ENCODE data around the gene RTEL1.

Gene RTEL1

GRCh38 chr20:63681609-63682142 is 23.6 kb downstream of the RTEL1 start:
- DNase-seq (ENCODE audit: low read depth, low spot score) = no peak
- Histone ChIP-seq H3K27me3 (ENCODE audit: control insufficient read depth, insufficient read depth, low read length) (no peaks in the 10 kb centered on the region), H3K36me3 (ENCODE audit: control insufficient read depth, insufficient read depth, low read length) (peaks cover 14% of the 10 kb centered on the region), H3K27ac (ENCODE audit: low read length) (no peak overlapping the region), H3K9me3 (ENCODE audit: control insufficient read depth, insufficient read depth, low read length) (no peaks in the 10 kb centered on the region), H3K4me3 (ENCODE audit: low read length) (no peak overlapping the region), H3K4me1 (ENCODE audit: control insufficient read depth, insufficient read depth, low read length) (peaks cover 2% of the 10 kb centered on the region; the same call in 1 of the 2 replicates)
- no CpG with 5 or more reads among the region's 13 CpGs for WGBS (ENCODE audit: insufficient coverage, insufficient read length)

DNA sequence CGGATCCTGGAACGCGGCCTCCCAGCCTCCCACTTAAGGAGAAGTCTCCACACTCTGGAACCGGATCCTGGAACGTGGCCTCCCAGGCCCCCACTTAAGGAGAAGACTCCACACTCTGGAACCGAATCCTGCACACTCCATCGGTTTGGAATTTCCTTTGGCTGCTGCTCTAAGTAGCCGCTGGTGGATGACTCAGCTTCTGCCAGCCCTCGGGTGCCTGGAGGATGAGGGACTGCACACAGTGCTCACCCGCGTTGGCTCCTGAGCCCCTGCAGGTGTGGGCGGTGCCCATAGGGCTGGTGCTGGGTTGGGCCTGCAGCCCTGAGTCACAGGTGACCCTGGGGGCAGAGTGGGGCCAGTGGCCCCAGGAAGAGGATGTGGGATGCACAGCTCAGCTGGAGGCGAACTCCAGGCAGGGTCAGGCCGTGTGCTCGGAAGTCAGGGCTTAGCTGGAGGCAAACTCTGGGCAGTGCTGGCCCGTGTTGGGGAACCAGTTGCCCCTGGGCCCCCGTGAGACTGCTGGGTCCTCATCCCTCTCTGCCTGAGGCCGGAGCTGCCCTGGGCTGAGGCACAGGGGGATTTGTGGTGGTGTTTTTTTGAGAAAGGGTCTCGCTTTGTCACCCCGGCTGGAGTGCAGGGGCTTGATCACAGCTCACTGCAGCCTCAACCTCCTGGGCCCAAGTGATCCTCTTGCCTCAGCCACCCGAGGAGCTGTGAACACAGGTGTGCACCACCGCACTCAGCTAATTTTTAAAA is 24.4 kb downstream of the RTEL1 start:
- no CpG with 5 or more reads among the region's 22 CpGs for WGBS (ENCODE audit: insufficient coverage, insufficient read length)
- Histone ChIP-seq H3K27ac (ENCODE audit: low read length) (no peak overlapping the region), H3K9me3 (ENCODE audit: control insufficient read depth, insufficient read depth, low read length) (no peaks in the 10 kb centered on the region), H3K36me3 (ENCODE audit: control insufficient read depth, insufficient read depth, low read length) (peaks cover 14% of the 10 kb centered on the region), H3K27me3 (ENCODE audit: control insufficient read depth, insufficient read depth, low read length) (no peaks in the 10 kb centered on the region), H3K4me3 (ENCODE audit: low read length) (no peak overlapping the region), H3K4me1 (ENCODE audit: control insufficient read depth, insufficient read depth, low read length) (peaks cover 2% of the 10 kb centered on the region; the same call in 1 of the 2 replicates)
- DNase-seq (ENCODE audit: low read depth, low spot score) = no peak

DNA sequence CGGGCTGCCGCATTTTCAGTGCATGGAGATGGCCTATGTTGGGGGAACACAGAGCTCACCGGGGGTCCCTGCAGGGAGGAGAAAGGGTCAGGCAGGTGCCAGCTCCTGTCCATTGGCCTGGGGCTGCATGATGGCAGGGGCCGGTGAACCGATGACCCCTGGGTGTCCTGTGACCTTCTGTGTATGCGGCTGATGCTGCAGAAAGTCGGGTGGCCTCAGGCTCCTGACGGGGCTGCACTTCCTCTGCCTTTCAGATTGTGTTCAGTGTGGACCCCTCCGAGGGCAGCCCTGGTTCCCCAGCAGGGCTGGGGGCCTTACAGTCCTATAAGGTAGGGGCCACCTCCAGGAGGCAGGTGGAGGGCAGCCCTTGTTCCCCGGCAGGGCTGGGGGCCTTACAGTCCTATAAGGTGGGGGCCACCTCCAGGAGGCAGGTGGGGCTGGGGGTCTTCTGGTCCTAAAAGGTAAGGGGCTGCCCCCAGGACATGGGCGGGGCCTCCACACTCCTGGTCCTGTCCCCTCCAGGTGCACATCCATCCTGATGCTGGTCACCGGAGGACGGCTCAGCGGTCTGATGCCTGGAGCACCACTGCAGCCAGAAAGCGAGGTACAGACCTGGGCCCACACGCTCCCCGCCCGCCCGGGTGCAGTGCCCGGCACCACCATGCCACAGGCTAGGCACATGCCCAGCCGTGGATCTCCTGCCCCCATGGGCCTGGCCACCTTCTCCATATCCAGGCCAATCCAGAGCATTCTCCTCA is 27.3 kb downstream of the RTEL1 start:
- no peak for DNase-seq (ENCODE audit: low read depth, low spot score)
- no peaks in the 10 kb centered on the region for H3K27me3 ChIP-seq (ENCODE audit: control insufficient read depth, insufficient read depth, low read length)
- H3K36me3 ChIP-seq (ENCODE audit: control insufficient read depth, insufficient read depth, low read length) = peaks cover 5% of the 10 kb centered on the region; the same call in 1 of the 2 replicates
- no peaks in the 10 kb centered on the region for H3K9me3 ChIP-seq (ENCODE audit: control insufficient read depth, insufficient read depth, low read length)
- H3K4me1 ChIP-seq (ENCODE audit: control insufficient read depth, insufficient read depth, low read length) = peaks cover 2% of the 10 kb centered on the region; the same call in 1 of the 2 replicates
- WGBS (ENCODE audit: insufficient coverage, insufficient read length) = no CpG with 5 or more reads among the region's 21 CpGs
- H3K27ac ChIP-seq (ENCODE audit: low read length) = no peak overlapping the region
- no peak overlapping the region for H3K4me3 ChIP-seq (ENCODE audit: low read length)

DNA sequence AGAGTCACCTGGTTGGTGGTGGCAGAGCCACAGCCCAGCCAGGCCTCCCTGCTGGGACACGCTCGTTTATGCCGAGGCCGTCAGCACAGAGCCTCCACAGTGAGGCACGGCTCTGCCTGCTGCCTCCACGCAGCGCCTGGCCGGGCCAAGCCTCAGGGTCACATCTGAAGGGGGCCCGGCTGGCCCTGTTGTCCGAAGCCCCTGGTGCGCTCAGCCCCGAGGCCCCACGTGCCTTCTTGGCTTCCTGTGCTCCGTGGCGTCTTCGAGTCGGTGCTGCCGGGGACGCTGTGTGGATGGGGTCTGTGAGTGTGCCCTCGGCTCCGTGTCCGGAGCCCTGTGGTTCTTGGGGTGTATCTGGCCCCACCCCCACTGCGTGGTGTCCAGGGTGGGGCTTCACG is 28.0 kb downstream of the RTEL1 start:
- WGBS (ENCODE audit: insufficient coverage, insufficient read length) = no CpG with 5 or more reads among the region's 24 CpGs
- no peak for DNase-seq (ENCODE audit: low read depth, low spot score)
- no peaks in the 10 kb centered on the region for H3K9me3 ChIP-seq (ENCODE audit: control insufficient read depth, insufficient read depth, low read length)
- H3K4me3 ChIP-seq (ENCODE audit: low read length) = no peak overlapping the region
- no peaks in the 10 kb centered on the region for H3K27me3 ChIP-seq (ENCODE audit: control insufficient read depth, insufficient read depth, low read length)
- no peak overlapping the region for H3K27ac ChIP-seq (ENCODE audit: low read length)
- H3K4me1 ChIP-seq (ENCODE audit: control insufficient read depth, insufficient read depth, low read length) = peaks cover 2% of the 10 kb centered on the region; the same call in 1 of the 2 replicates
- H3K36me3 ChIP-seq (ENCODE audit: control insufficient read depth, insufficient read depth, low read length) = peaks cover 5% of the 10 kb centered on the region; the same call in 1 of the 2 replicates

DNA sequence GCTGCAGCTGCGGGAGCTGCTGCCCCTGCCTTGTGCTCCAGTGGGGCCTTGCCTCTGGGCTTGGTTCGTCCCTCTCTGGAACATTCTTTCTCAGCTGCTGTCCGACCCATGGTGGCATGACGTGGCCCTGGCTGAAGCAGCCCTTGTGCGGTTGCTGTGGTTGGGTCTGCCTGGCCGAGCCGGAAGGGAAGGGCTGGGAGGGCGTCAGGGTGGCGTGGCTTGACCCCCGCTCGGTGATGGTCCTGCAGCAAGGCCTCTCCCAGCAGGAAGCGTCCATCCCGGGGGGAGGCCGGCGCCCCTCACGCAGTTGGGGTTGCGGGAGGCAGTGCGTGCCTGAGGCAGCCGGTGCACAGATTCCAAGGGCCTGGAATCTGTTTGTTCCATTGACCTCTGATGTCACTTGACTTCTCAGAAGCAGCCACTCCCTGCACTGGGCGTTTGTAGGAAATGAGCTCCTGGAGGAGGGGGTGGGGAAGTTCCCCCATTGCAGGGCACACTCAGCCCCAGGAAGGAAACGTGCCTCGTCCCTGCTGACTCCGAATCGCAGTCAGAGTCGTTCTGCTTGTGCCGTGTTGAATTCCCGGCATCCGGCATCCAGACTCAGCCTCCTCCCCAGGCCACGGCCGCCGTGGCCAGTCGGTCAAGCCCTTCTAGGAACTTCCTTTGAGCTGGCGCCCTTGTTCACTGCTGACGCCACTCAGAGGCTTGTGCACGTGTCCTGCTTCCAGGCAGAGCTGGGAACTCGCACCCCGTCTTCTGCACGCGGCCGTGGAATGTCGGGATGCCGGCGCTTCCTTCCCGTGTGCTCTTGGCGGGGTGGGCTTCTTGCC is 28.6 kb downstream of the RTEL1 start:
- peaks cover 8% of the 10 kb centered on the region; the same call in 1 of the 2 replicates for H3K36me3 ChIP-seq (ENCODE audit: control insufficient read depth, insufficient read depth, low read length)
- H3K27ac ChIP-seq (ENCODE audit: low read length) = no peak overlapping the region
- peaks cover 2% of the 10 kb centered on the region; the same call in 1 of the 2 replicates for H3K4me1 ChIP-seq (ENCODE audit: control insufficient read depth, insufficient read depth, low read length)
- no peaks in the 10 kb centered on the region for H3K9me3 ChIP-seq (ENCODE audit: control insufficient read depth, insufficient read depth, low read length)
- no CpG with 5 or more reads among the region's 45 CpGs for WGBS (ENCODE audit: insufficient coverage, insufficient read length)
- no peaks in the 10 kb centered on the region for H3K27me3 ChIP-seq (ENCODE audit: control insufficient read depth, insufficient read depth, low read length)
- no peak overlapping the region for H3K4me3 ChIP-seq (ENCODE audit: low read length)
- DNase-seq (ENCODE audit: low read depth, low spot score) = no peak

GRCh38 chr20:63687419-63688178 is 29.5 kb downstream of the RTEL1 start:
- WGBS (ENCODE audit: insufficient coverage, insufficient read length) = no CpG with 5 or more reads among the region's 29 CpGs

DNA sequence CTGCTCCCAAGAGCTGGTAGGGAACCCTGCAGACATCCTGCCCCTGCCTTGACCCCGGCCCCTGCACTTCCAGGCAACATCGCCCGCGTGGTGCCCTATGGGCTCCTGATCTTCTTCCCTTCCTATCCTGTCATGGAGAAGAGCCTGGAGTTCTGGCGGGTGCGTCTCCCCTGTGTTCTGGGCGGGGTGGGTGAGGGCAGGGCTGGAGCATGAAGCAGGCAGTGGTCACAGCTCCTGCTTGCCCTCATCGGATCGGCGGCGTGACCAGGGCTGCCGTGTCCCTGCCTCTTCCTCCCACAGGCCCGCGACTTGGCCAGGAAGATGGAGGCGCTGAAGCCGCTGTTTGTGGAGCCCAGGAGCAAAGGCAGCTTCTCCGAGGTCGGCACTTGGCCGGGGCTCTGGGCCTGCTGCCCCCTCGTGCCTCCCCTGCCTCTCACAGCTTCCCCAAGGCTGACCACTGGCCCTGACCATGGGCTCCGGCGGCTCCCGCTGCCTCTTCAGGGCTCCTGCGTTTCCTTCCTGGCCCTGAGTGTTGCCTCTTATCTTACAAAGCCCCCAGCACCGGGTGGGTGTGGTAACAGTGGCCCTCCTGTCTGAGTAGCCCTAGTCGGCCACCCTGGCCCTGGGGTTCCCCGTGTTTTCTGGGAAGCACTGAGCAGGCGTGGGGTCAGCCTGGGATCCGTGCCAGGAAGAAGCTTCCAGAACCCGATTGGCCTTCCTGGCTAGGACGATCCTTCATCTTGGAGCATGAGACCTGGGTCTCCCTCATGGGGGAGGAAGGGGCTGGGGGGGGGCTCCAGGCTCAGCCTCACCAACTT is 30.3 kb downstream of the RTEL1 start:
- no peak overlapping the region for H3K27ac ChIP-seq (ENCODE audit: low read length)
- WGBS (ENCODE audit: insufficient coverage, insufficient read length) = no CpG with 5 or more reads among the region's 31 CpGs

More at GRCh38 chr20:63687419-63688178, 29.5 kb downstream of the RTEL1 start:
- Histone ChIP-seq H3K36me3 (ENCODE audit: control insufficient read depth, insufficient read depth, low read length) (peaks cover 11% of the 10 kb centered on the region; the same call in 1 of the 2 replicates), H3K4me3 (ENCODE audit: low read length) (no peak overlapping the region), H3K27me3 (ENCODE audit: control insufficient read depth, insufficient read depth, low read length) (no peaks in the 10 kb centered on the region), H3K4me1 (ENCODE audit: control insufficient read depth, insufficient read depth, low read length) (peaks cover 2% of the 10 kb centered on the region; the same call in 1 of the 2 replicates), H3K27ac (ENCODE audit: low read length) (no peak overlapping the region), H3K9me3 (ENCODE audit: control insufficient read depth, insufficient read depth, low read length) (no peaks in the 10 kb centered on the region)
- no peak for DNase-seq (ENCODE audit: low read depth, low spot score)

DNA sequence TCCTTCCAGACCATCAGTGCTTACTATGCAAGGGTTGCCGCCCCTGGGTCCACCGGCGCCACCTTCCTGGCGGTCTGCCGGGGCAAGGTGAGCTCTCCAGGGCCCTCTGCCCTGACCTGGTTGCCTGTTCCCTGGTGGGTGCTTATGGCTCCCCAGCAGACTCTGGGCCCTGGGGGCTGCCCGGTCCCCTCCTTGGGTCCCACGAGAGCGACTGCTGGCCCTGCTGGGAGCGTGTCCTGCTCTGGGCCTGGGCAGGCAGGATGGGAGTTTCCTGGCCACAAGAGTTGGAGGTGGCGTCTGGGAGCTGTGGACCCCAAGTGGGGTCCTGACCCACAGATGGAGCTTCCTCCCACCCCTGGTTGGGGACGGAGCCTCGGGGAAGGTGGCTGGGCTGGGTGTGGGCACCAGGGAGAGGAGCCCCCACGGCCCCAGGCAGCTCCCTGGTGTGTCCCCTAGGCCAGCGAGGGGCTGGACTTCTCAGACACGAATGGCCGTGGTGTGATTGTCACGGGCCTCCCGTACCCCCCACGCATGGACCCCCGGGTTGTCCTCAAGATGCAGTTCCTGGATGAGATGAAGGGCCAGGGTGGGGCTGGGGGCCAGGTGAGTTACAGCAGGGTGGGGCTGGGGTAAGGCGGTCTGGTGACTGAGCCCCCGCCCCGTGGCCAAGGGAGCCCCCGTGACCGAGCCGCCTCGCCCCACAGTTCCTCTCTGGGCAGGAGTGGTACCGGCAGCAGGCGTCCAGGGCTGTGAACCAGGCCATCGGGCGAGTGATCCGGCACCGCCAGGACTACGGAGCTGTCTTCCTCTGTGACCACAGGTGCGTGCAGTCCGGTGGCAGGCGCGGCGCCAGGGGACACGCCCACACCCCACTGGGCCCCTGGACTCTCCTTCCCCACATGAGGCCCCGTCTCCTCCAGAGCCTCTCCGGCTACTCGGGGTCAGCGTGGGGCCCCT is 31.2 kb downstream of the RTEL1 start:
- WGBS (ENCODE audit: insufficient coverage, insufficient read length) = no CpG with 5 or more reads among the region's 44 CpGs
- H3K4me3 ChIP-seq (ENCODE audit: low read length) = no peak overlapping the region
- DNase-seq (ENCODE audit: low read depth, low spot score) = no peak
- no peak overlapping the region for H3K27ac ChIP-seq (ENCODE audit: low read length)
- peaks cover 2% of the 10 kb centered on the region; the same call in 1 of the 2 replicates for H3K4me1 ChIP-seq (ENCODE audit: control insufficient read depth, insufficient read depth, low read length)
- H3K9me3 ChIP-seq (ENCODE audit: control insufficient read depth, insufficient read depth, low read length) = peaks cover 2% of the 10 kb centered on the region; the same call in 1 of the 2 replicates
- peaks cover 18% of the 10 kb centered on the region for H3K36me3 ChIP-seq (ENCODE audit: control insufficient read depth, insufficient read depth, low read length)
- no peaks in the 10 kb centered on the region for H3K27me3 ChIP-seq (ENCODE audit: control insufficient read depth, insufficient read depth, low read length)

More for the DNA sequence above, 30.3 kb downstream of the RTEL1 start:
- H3K4me1 ChIP-seq (ENCODE audit: control insufficient read depth, insufficient read depth, low read length) = peaks cover 2% of the 10 kb centered on the region; the same call in 1 of the 2 replicates
- no peak overlapping the region for H3K4me3 ChIP-seq (ENCODE audit: low read length)
- peaks cover 9% of the 10 kb centered on the region; the same call in 1 of the 2 replicates for H3K36me3 ChIP-seq (ENCODE audit: control insufficient read depth, insufficient read depth, low read length)
- no peak for DNase-seq (ENCODE audit: low read depth, low spot score)
- H3K9me3 ChIP-seq (ENCODE audit: control insufficient read depth, insufficient read depth, low read length) = no peaks in the 10 kb centered on the region
- H3K27me3 ChIP-seq (ENCODE audit: control insufficient read depth, insufficient read depth, low read length) = no peaks in the 10 kb centered on the region

Measured in iPS DF 6.9 (cell line).